Astrocyte (in vitro differentiated cells and primary cell): ENCODE measurements around the gene COL6A5. TPM values are rescaled to one million over a fixed set of nuclear protein-coding genes. Genes with fewer than 3 reads are reported as not detected.
A peak's percentile ranks its signal among the peaks of the same experiment; 100 is the strongest.
"Not testable (repeated sequence)": the region's sequence is repeated elsewhere in the genome, so short reads cannot be mapped to it uniquely, and the experiment has no call there.

Source experiments
- DNase-seq: peaks from one replicate; pipeline ENCODE4 v3.0.0-alpha.2; 2010; ENCODE audit warnings: low read depth
- FAIRE-seq: peaks from 2 replicates; lab custom pipeline; 2011; peaks lifted over from hg19 to GRCh38; lab: Jason Lieb, UNC
- H2AFZ ChIP-seq: 2 replicates; pipeline ENCODE4 v1.6.0; 2012; ENCODE audit warnings: low read depth, low read length, inconsistent platforms
- H3K27ac ChIP-seq: 2 replicates; pipeline ENCODE4 v1.5.1; 2011; ENCODE audit warnings: low read depth, low read length, inconsistent platforms
- H3K27me3 ChIP-seq: 2 replicates; pipeline ENCODE4 v1.6.0; 2011; ENCODE audit warnings: low read length, inconsistent platforms; ENCODE audit not compliant: insufficient read depth
- H3K36me3 ChIP-seq: 2 replicates; pipeline ENCODE4 v1.5.1; 2011; ENCODE audit warnings: low read length, inconsistent platforms; ENCODE audit not compliant: insufficient read depth
- H3K4me1 ChIP-seq: 2 replicates; pipeline ENCODE4 v1.5.1; 2011; ENCODE audit warnings: low read length, inconsistent platforms; ENCODE audit not compliant: insufficient read depth
- H3K4me2 ChIP-seq: 2 replicates; pipeline ENCODE4 v1.6.0; 2012; ENCODE audit warnings: low read length, inconsistent platforms
- H3K4me3 ChIP-seq: 2 replicates; pipeline ENCODE4 v1.5.1; 2011; ENCODE audit warnings: low read depth, mild to moderate bottlenecking, low read length, inconsistent platforms; ENCODE audit not compliant: insufficient read depth
- H3K79me2 ChIP-seq: 2 replicates; pipeline ENCODE4 v1.6.0; 2012; ENCODE audit warnings: mild to moderate bottlenecking, low read length, inconsistent platforms; ENCODE audit not compliant: insufficient read depth
- H3K9ac ChIP-seq: 2 replicates; pipeline ENCODE4 v1.6.0; 2012; ENCODE audit warnings: mild to moderate bottlenecking, low read length, inconsistent platforms
- H3K9me3 ChIP-seq: 2 replicates; pipeline ENCODE4 v1.5.1; 2012; ENCODE audit warnings: low read depth, mild to moderate bottlenecking, low read length, inconsistent platforms; ENCODE audit not compliant: insufficient read depth
- H4K20me1 ChIP-seq: 2 replicates; pipeline ENCODE4 v1.6.0; 2012; ENCODE audit warnings: low read length, inconsistent platforms; ENCODE audit not compliant: insufficient read depth
- H3K27ac Mint-ChIP-seq: one replicate; pipeline ENCODE4 v1.8.0; 2021; ENCODE audit warnings: mild to moderate bottlenecking, mixed read lengths; ENCODE audit not compliant: unreplicated experiment
- H3K27me3 Mint-ChIP-seq: one replicate; pipeline ENCODE4 v1.8.0; 2021; ENCODE audit warnings: low read depth, mixed read lengths; ENCODE audit not compliant: unreplicated experiment
- H3K36me3 Mint-ChIP-seq: one replicate; pipeline ENCODE4 v1.8.0; 2021; ENCODE audit warnings: low read depth, mixed read lengths; ENCODE audit not compliant: unreplicated experiment
- H3K4me1 Mint-ChIP-seq: one replicate; pipeline ENCODE4 v1.8.0; 2021; ENCODE audit warnings: low read depth, mixed read lengths; ENCODE audit not compliant: unreplicated experiment
- H3K4me3 Mint-ChIP-seq: one replicate; pipeline ENCODE4 v1.8.0; 2021; ENCODE audit warnings: mild to moderate bottlenecking, moderate library complexity, mixed read lengths; ENCODE audit not compliant: unreplicated experiment
- H3K9me3 Mint-ChIP-seq: one replicate; pipeline ENCODE4 v1.8.0; 2021; ENCODE audit warnings: mild to moderate bottlenecking, mixed read lengths; ENCODE audit not compliant: unreplicated experiment
- CTCF ChIP-seq: IDR thresholded peaks from 2 replicates; pipeline ENCODE4 v1.5.1; 2011; ENCODE audit warnings: low read depth, mild to moderate bottlenecking, inconsistent platforms, low read length, moderate library complexity; ENCODE audit not compliant: insufficient read depth
- EZH2 ChIP-seq: IDR thresholded peaks from 2 replicates; pipeline ENCODE4 v1.6.1; 2012; ENCODE audit warnings: mild to moderate bottlenecking, low read length, inconsistent platforms; ENCODE audit not compliant: insufficient read depth
- total RNA-seq: library from RNA; stranded (reverse); gene quantifications from 2 replicates; pipeline ENCODE4 v1.2.1, GENCODE V29; 2021

Gene COL6A5
- total RNA-seq, 1 donor from 2014 or later: 0.02 TPM

DNA sequence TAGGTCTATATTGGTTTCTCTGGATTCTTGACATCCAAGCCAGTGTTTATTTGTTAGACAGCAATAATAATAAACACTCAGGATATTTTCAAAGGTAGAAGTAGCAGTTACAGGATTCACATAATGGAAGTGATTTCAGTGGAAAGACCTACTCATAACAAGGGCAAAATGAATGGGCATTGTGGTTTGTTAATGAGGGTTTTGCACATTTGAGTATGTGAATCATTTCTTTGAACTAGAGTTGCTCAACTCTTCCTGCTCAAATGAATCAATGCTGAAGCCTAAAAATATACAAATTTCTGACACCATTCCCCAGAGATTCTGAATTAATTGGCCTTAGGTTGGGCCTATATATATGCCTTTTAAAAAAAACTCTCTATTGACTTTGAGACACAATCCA, 4.1 kb upstream of the COL6A5 start:
- no peak overlapping the region for H3K4me3 Mint-ChIP-seq
- H3K27me3 Mint-ChIP-seq: peaks cover 17% of the 10 kb centered on the region
- no peaks in the 10 kb centered on the region for H3K36me3 Mint-ChIP-seq
- H3K9ac ChIP-seq: no peak overlapping the region
- peaks cover 8% of the 10 kb centered on the region for H3K9me3 Mint-ChIP-seq
- H3K27me3 ChIP-seq: peaks cover 18% of the 10 kb centered on the region
- H3K4me1 Mint-ChIP-seq: peaks cover 3% of the 10 kb centered on the region
- H4K20me1 ChIP-seq: no peaks in the 10 kb centered on the region
- TF ChIP-seq CTCF (no peak), EZH2 (no peak)
- DNase-seq (peak; percentile 0), FAIRE-seq (no peak)
- H2AFZ ChIP-seq: no peak overlapping the region
- H3K27ac ChIP-seq: no peak overlapping the region
- H3K4me1 ChIP-seq: no peaks in the 10 kb centered on the region
- H3K27ac Mint-ChIP-seq: no peak overlapping the region
- no peak overlapping the region for H3K4me3 ChIP-seq
- no peaks in the 10 kb centered on the region for H3K36me3 ChIP-seq
- no peaks in the 10 kb centered on the region for H3K9me3 ChIP-seq
- H3K4me2 ChIP-seq: no peak overlapping the region
- H3K79me2 ChIP-seq: no peaks in the 10 kb centered on the region

DNA sequence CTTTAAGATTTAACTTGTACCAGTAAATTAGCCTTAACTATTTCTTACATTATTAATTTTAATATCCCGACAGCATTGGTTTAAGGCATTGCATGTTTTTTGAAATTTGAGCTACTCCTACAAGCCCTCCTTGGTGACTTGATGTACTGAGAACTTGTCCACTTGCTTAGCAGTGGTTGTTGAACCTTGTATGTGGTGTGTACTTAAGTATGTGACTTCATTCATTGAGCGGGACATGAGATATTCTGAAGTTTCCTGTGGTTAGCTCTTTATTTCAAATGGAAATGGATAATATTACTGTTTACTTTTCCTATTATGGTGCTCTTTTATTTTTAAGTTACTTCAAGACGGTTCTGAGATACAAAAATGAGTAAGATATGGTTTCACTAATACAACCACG, 3.6 kb upstream of the COL6A5 start:
- Histone ChIP-seq H3K9ac (no peak overlapping the region), H3K4me3 (no peak overlapping the region), H3K4me2 (no peak overlapping the region), H4K20me1 (no peaks in the 10 kb centered on the region), H3K27me3 (peaks cover 20% of the 10 kb centered on the region), H3K4me1 (no peaks in the 10 kb centered on the region), H3K79me2 (no peaks in the 10 kb centered on the region), H3K36me3 (no peaks in the 10 kb centered on the region), H3K9me3 (no peaks in the 10 kb centered on the region), H3K27ac (no peak overlapping the region), H2AFZ (no peak overlapping the region)
- Mint-ChIP-seq H3K27ac (no peak overlapping the region), H3K4me1 (peaks cover 3% of the 10 kb centered on the region), H3K36me3 (no peaks in the 10 kb centered on the region), H3K9me3 (peaks cover 8% of the 10 kb centered on the region), H3K4me3 (no peak overlapping the region), H3K27me3 (peaks cover 20% of the 10 kb centered on the region)
- no peak for FAIRE-seq
- TF ChIP-seq EZH2: no peak
- TF ChIP-seq CTCF: no peak
- no peak for DNase-seq

- Mint-ChIP-seq H3K27ac (no peak overlapping the region), H3K4me1 (peaks cover 3% of the 10 kb centered on the region), H3K27me3 (peaks cover 30% of the 10 kb centered on the region), H3K9me3 (peaks cover 4% of the 10 kb centered on the region), H3K4me3 (no peak overlapping the region), H3K36me3 (no peaks in the 10 kb centered on the region)
- Histone ChIP-seq H3K4me2 (no peak overlapping the region), H3K9me3 (no peaks in the 10 kb centered on the region), H3K79me2 (no peaks in the 10 kb centered on the region), H3K27me3 (peaks cover 20% of the 10 kb centered on the region), H3K36me3 (no peaks in the 10 kb centered on the region), H3K9ac (no peak overlapping the region), H3K4me1 (no peaks in the 10 kb centered on the region), H4K20me1 (no peaks in the 10 kb centered on the region), H2AFZ (no peak overlapping the region), H3K27ac (no peak overlapping the region), H3K4me3 (no peak overlapping the region)
- DNase-seq: no peak
- no peak for FAIRE-seq
- TF ChIP-seq CTCF: no peak
- TF ChIP-seq EZH2: no peak
These were observed 2.4 kb upstream of the COL6A5 start for GRCh38 chr3:130342821-130343661.

DNA sequence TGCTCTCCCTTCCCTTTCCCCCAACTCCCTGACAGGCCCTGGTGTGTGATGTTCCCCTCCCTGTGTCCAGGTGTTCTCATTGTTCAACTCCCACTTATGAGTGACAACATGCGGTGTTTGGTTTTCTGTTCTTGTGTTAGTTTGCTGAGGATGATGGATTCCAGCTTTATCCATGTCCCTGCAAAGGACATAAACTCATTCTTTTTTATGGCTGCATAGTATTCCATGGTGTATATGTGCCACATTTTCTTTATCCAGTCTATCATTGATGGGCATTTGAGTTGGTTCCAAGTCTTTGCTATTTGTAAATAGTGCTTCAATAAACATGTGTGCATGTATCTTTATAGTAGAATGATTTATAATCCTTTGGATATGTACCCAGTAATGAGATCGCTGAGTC, 2.8 kb downstream of the COL6A5 start:
- DNase-seq, H3K4me2 ChIP-seq, H3K4me3 ChIP-seq, H3K27ac ChIP-seq, H3K79me2 ChIP-seq, FAIRE-seq, H3K4me1 Mint-ChIP-seq, H3K4me3 Mint-ChIP-seq, H3K4me1 ChIP-seq, H3K36me3 Mint-ChIP-seq, H3K9me3 ChIP-seq, H3K36me3 ChIP-seq, H3K9ac ChIP-seq, H3K27ac Mint-ChIP-seq, H2AFZ ChIP-seq, H3K9me3 Mint-ChIP-seq, H4K20me1 ChIP-seq: not testable (repeated sequence)
- H3K27me3 ChIP-seq: peaks cover 20% of the 10 kb centered on the region
- peaks cover 33% of the 10 kb centered on the region for H3K27me3 Mint-ChIP-seq
